HG03108 (cell line): ENCODE measurements around the gene EIF4G1.

Source experiments
- ATAC-seq: cut with Tn5 transposase; IDR thresholded peaks from one replicate; pipeline ENCODE4 v1.9.1; 2021; ENCODE audit warnings: moderate library complexity; ENCODE audit not compliant: unreplicated experiment

EIF4G1 gene

GRCh38 chr3:184306341-184306972, 7.9 kb upstream of the EIF4G1 start:
- no peak for ATAC-seq

GRCh38 chr3:184307915-184308314, 6.5 kb upstream of the EIF4G1 start:
- no peak for ATAC-seq

GRCh38 chr3:184308744-184309143, 5.7 kb upstream of the EIF4G1 start:
- ATAC-seq, result no peak

- no peak for ATAC-seq
Measured at GRCh38 chr3:184311633-184312032, 2.8 kb upstream of the EIF4G1 start.

- peak; percentile 34 for ATAC-seq
Measured at GRCh38 chr3:184314700-184315542, 515 bp downstream of the EIF4G1 start.

GRCh38 chr3:184315543-184315867, 1.1 kb downstream of the EIF4G1 start:
- no peak for ATAC-seq

GRCh38 chr3:184315871-184316661, 1.7 kb downstream of the EIF4G1 start:
- no peak for ATAC-seq

GRCh38 chr3:184316792-184317191, 2.4 kb downstream of the EIF4G1 start:
- ATAC-seq, result no peak

- ATAC-seq, result no peak
Measured at GRCh38 chr3:184317201-184317600, 2.8 kb downstream of the EIF4G1 start.

- ATAC-seq, result no peak
Measured at GRCh38 chr3:184320104-184320445, 5.7 kb downstream of the EIF4G1 start.

- no peak for ATAC-seq
Measured at GRCh38 chr3:184321666-184322065, 7.3 kb downstream of the EIF4G1 start.

- no peak for ATAC-seq
Measured at GRCh38 chr3:184322731-184323487, 8.5 kb downstream of the EIF4G1 start.

- ATAC-seq, result no peak
Measured at GRCh38 chr3:184323696-184324095, 9.3 kb downstream of the EIF4G1 start.

GRCh38 chr3:184325269-184325668, 10.9 kb downstream of the EIF4G1 start:
- ATAC-seq, result no peak

GRCh38 chr3:184325715-184326369, 11.4 kb downstream of the EIF4G1 start:
- ATAC-seq, result no peak

GRCh38 chr3:184327171-184327570, 12.8 kb downstream of the EIF4G1 start:
- ATAC-seq, result no peak

GRCh38 chr3:184328516-184328915, 14.1 kb downstream of the EIF4G1 start:
- no peak for ATAC-seq

GRCh38 chr3:184332370-184333090, 18.1 kb downstream of the EIF4G1 start:
- ATAC-seq, result no peak

- no peak for ATAC-seq
Measured at GRCh38 chr3:184333190-184333589, 18.8 kb downstream of the EIF4G1 start.

- ATAC-seq, result no peak
Measured at GRCh38 chr3:184333700-184334099, 19.3 kb downstream of the EIF4G1 start.
